Fibroblast of skin of left biceps (primary cell): Measurements from ENCODE around the gene UROD.
"Not testable (repeated sequence)": the region's sequence is repeated elsewhere in the genome, so short reads cannot be mapped to it uniquely, and the experiment has no call there.

ENCODE experiments used
- DNase-seq, 2 experiments: peaks; one replicate each; pipeline ENCODE4 v3.0.0-alpha.2; 2013; ENCODE audit warnings: low read depth in 2 of 2

The UROD gene

GRCh38 chr1:45038661-45039364, 26.8 kb downstream of the UROD start:
- no peak for DNase-seq

GRCh38 chr1:45040297-45040696, 28.2 kb downstream of the UROD start:
- DNase-seq, result no peak

- DNase-seq, result no peak
These were observed 31.0 kb downstream of the UROD start for GRCh38 chr1:45043094-45043493.

- DNase-seq, result no peak
These were observed 32.9 kb downstream of the UROD start for GRCh38 chr1:45044916-45045315.

- DNase-seq, result no peak
These were observed 35.0 kb downstream of the UROD start for GRCh38 chr1:45047032-45047431.

- no peak for DNase-seq
These were observed 39.1 kb downstream of the UROD start for GRCh38 chr1:45051005-45051772.

- DNase-seq, result no peak
These were observed 45.5 kb downstream of the UROD start for GRCh38 chr1:45057542-45057941.

GRCh38 chr1:45059829-45060228, 47.8 kb downstream of the UROD start:
- no peak for DNase-seq

- DNase-seq, result not testable (repeated sequence)
These were observed 50.4 kb downstream of the UROD start for GRCh38 chr1:45062463-45062862.

GRCh38 chr1:45065083-45065482, 53.0 kb downstream of the UROD start:
- no peak for DNase-seq
